ENCODE data around the gene DAPP1.
"Not testable (repeated sequence)": the region's sequence is repeated elsewhere in the genome, so short reads cannot be mapped to it uniquely, and the experiment has no call there.

The DAPP1 gene

GRCh38 chr4:99824070-99824599 is 7.5 kb downstream of the DAPP1 start:
- no peak for DNase-seq (ENCODE audit: low read depth, low spot score)

- DNase-seq (ENCODE audit: low read depth, low spot score) = no peak
Measured at GRCh38 chr4:99825272-99825671, 8.6 kb downstream of the DAPP1 start.

- DNase-seq (ENCODE audit: low read depth, low spot score) = no peak
Measured at GRCh38 chr4:99826016-99826415, 9.4 kb downstream of the DAPP1 start.

- no peak for DNase-seq (ENCODE audit: low read depth, low spot score)
Measured at GRCh38 chr4:99827454-99827853, 10.8 kb downstream of the DAPP1 start.

- DNase-seq (ENCODE audit: low read depth, low spot score) = no peak
Measured at GRCh38 chr4:99827857-99828256, 11.2 kb downstream of the DAPP1 start.

- DNase-seq (ENCODE audit: low read depth, low spot score) = no peak
Measured at GRCh38 chr4:99828477-99828876, 11.8 kb downstream of the DAPP1 start.

- not testable (repeated sequence) for DNase-seq (ENCODE audit: low read depth, low spot score)
Measured at GRCh38 chr4:99830051-99830450, 13.4 kb downstream of the DAPP1 start.

GRCh38 chr4:99832321-99832720 is 15.7 kb downstream of the DAPP1 start:
- DNase-seq (ENCODE audit: low read depth, low spot score) = no peak

- DNase-seq (ENCODE audit: low read depth, low spot score) = no peak
Measured at GRCh38 chr4:99832758-99833157, 16.1 kb downstream of the DAPP1 start.

- no peak for DNase-seq (ENCODE audit: low read depth, low spot score)
Measured at GRCh38 chr4:99833756-99834155, 17.1 kb downstream of the DAPP1 start.

- DNase-seq (ENCODE audit: low read depth, low spot score) = no peak
Measured at GRCh38 chr4:99834569-99834968, 17.9 kb downstream of the DAPP1 start.

GRCh38 chr4:99835942-99836341 is 19.3 kb downstream of the DAPP1 start:
- DNase-seq (ENCODE audit: low read depth, low spot score) = no peak

- DNase-seq (ENCODE audit: low read depth, low spot score) = no peak
Measured at GRCh38 chr4:99838927-99839326, 22.3 kb downstream of the DAPP1 start.

GRCh38 chr4:99841129-99841528 is 24.5 kb downstream of the DAPP1 start:
- DNase-seq (ENCODE audit: low read depth, low spot score) = no peak

- DNase-seq (ENCODE audit: low read depth, low spot score) = no peak
Measured at GRCh38 chr4:99843413-99843812, 26.8 kb downstream of the DAPP1 start.

- no peak for DNase-seq (ENCODE audit: low read depth, low spot score)
Measured at GRCh38 chr4:99844048-99844447, 27.4 kb downstream of the DAPP1 start.

GRCh38 chr4:99845179-99845578 is 28.6 kb downstream of the DAPP1 start:
- no peak for DNase-seq (ENCODE audit: low read depth, low spot score)

GRCh38 chr4:99845708-99846469 is 29.3 kb downstream of the DAPP1 start:
- DNase-seq (ENCODE audit: low read depth, low spot score) = no peak

- DNase-seq (ENCODE audit: low read depth, low spot score) = no peak
Measured at GRCh38 chr4:99846891-99847290, 30.3 kb downstream of the DAPP1 start.

GRCh38 chr4:99847362-99847976 is 30.8 kb downstream of the DAPP1 start:
- no peak for DNase-seq (ENCODE audit: low read depth, low spot score)

GRCh38 chr4:99848591-99849001 is 32.0 kb downstream of the DAPP1 start:
- DNase-seq (ENCODE audit: low read depth, low spot score) = no peak

GRCh38 chr4:99852199-99852749 is 35.6 kb downstream of the DAPP1 start:
- DNase-seq (ENCODE audit: low read depth, low spot score) = no peak

- DNase-seq (ENCODE audit: low read depth, low spot score) = no peak
Measured at GRCh38 chr4:99853190-99853589, 36.6 kb downstream of the DAPP1 start.

All from iPS DF 19.7 (cell line).